BLaER1 treated with 17β-estradiol and CSF1 and Interleukin-3, amounts not matched to agents 10 nM and 100 nM (cell line): Measurements from ENCODE around the gene PLEKHN1.
"Not testable (repeated sequence)": the region's sequence is repeated elsewhere in the genome, so short reads cannot be mapped to it uniquely, and the experiment has no call there.

Experiments used
- H3K27ac ChIP-seq, 11 experiments: shearing (Covaris generic); formaldehyde crosslinking; 2 replicates each; pipeline ENCODE4 v1.8.1; 2022
- H3K27me3 ChIP-seq, 11 experiments: shearing (Covaris generic); formaldehyde crosslinking; 2 replicates each; pipeline ENCODE4 v1.8.1; 2022
- H3K36me3 ChIP-seq, 11 experiments: shearing (Covaris generic); formaldehyde crosslinking; 2 replicates each; pipeline ENCODE4 v1.8.1; 2022
- H3K4me1 ChIP-seq, 10 experiments: shearing (Covaris generic); formaldehyde crosslinking; 2 replicates each; pipeline ENCODE4 v1.8.1; 2022
- H3K4me2 ChIP-seq, 11 experiments: shearing (Covaris generic); formaldehyde crosslinking; 2 replicates each; pipeline ENCODE4 v1.8.1; 2022
- H3K4me3 ChIP-seq, 10 experiments: shearing (Covaris generic); formaldehyde crosslinking; 2 replicates each; pipeline ENCODE4 v1.8.1; 2022
- H3K9ac ChIP-seq, 11 experiments: shearing (Covaris generic); formaldehyde crosslinking; 2 replicates each; pipeline ENCODE4 v1.8.1; 2022
- H3K9me3 ChIP-seq, 11 experiments: shearing (Covaris generic); formaldehyde crosslinking; replicated peaks in 1 of 11; 2 replicates each; pipeline ENCODE4 v1.8.1; 2022
- H4K20me1 ChIP-seq, 11 experiments: shearing (Covaris generic); formaldehyde crosslinking; 2 replicates each; pipeline ENCODE4 v1.8.1; 2022
- Cebpa-rat ChIP-seq, 11 experiments: shearing (Covaris generic); IDR thresholded peaks; 2 replicates each; pipeline ENCODE4 v1.8.1; 2022

Gene PLEKHN1

DNA sequence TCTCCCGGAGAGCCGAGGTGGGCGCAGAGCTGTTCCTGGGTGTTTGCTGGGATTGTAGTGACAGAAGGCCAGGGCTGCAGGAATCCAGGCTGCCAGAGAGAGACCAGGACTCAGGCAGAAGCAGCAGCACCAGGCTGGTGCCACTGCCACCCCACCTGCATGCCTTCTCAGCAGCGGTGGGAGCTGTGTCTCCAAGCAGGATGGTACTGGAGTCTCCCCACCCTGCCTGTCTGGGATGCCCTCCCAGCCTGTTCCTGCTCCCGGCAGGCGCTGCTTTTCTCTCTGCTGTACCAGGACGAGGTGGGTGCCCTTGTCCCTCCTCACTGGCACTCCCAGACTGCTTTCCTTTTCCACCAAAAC, 38.1 kb downstream of the PLEKHN1 start:
- peak overlapping the region; percentile 65 to 94 (median 80) for H3K4me2 ChIP-seq
- peak overlapping the region in 5 of 11 experiments; percentile 5 to 59 (median 44); a peak in 7 of 22 replicates for H3K9ac ChIP-seq
- H3K9me3 ChIP-seq = peaks cover 0 to 5% (median 0%) of the 10 kb centered on the region in 11 experiments; a peak in 1 of 22 replicates
- no peak overlapping the region for H3K27ac ChIP-seq
- TF ChIP-seq Cebpa-rat (IDR thresholded peaks at IDR 0.05) = no peak
- peaks cover 40 to 60% (median 52%) of the 10 kb centered on the region in 11 experiments for H3K27me3 ChIP-seq
- H4K20me1 ChIP-seq = peaks cover 0 to 52% (median 13%) of the 10 kb centered on the region in 11 experiments; a peak in 18 of 22 replicates
- peaks cover 40 to 69% (median 55%) of the 10 kb centered on the region in 10 experiments for H3K4me1 ChIP-seq
- H3K36me3 ChIP-seq = no peaks in the 10 kb centered on the region
- no peak overlapping the region for H3K4me3 ChIP-seq

- Histone ChIP-seq H3K9ac (peak overlapping the region in 6 of 11 experiments; percentile 5 to 59 (median 42); a peak in 8 of 22 replicates), H3K9me3 (peaks cover 0 to 5% (median 0%) of the 10 kb centered on the region in 11 experiments; a peak in 2 of 22 replicates), H4K20me1 (peaks cover 0 to 47% (median 7%) of the 10 kb centered on the region in 11 experiments; a peak in 12 of 22 replicates), H3K4me3 (no peak overlapping the region), H3K36me3 (no peaks in the 10 kb centered on the region), H3K4me2 (peak overlapping the region; percentile 65 to 94 (median 80)), H3K27ac (0 out of 22 replicates have a peak overlapping the region, but pooled peaks of 1 of the 11 experiments have one; percentile 14), H3K27me3 (peaks cover 34 to 54% (median 45%) of the 10 kb centered on the region in 11 experiments), H3K4me1 (peaks cover 38 to 65% (median 51%) of the 10 kb centered on the region in 10 experiments)
- TF ChIP-seq Cebpa-rat (IDR thresholded peaks at IDR 0.05) = no peak
These were observed 38.8 kb downstream of the PLEKHN1 start for GRCh38 chr1:1004780-1005697.

DNA sequence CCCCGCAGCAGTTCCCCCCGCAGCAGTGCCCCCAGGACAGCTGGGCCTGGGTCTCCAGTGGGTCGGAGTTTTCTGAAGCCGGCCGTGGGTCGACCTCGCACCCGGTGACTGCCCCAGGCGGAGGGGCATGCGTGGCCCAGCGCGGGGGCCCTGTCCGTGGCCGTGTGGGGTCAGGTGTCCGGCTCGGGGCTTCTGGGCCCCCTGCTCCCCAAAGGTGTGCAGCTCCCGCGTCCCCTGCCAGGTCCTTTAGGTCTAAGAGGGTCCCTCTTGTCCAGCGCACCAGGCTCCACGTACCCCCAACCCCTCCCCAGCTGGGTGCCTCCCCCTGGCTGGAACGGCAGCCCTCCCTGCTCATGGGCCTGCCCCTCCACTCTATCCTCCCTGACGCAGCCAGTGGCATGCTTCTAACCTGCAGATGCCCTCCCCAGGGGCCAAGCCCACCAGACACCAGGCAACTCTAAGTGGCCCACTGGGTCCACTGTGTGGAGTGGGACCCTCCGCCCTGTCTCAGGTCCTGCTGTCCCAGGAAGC, 39.6 kb downstream of the PLEKHN1 start:
- H3K27me3 ChIP-seq = peaks cover 26 to 49% (median 38%) of the 10 kb centered on the region in 11 experiments
- peaks cover 0 to 47% (median 5%) of the 10 kb centered on the region in 11 experiments; a peak in 9 of 22 replicates for H4K20me1 ChIP-seq
- no peak overlapping the region for H3K27ac ChIP-seq
- peak overlapping the region in 10 of 11 experiments; percentile 71 to 94 (median 80); a peak in 17 of 22 replicates for H3K4me2 ChIP-seq
- no peak for TF ChIP-seq Cebpa-rat (IDR thresholded peaks at IDR 0.05)
- 0 out of 22 replicates have a peak overlapping the region, but pooled peaks of 1 of the 11 experiments have one; percentile 39 for H3K9ac ChIP-seq
- H3K9me3 ChIP-seq = peaks cover 0 to 6% (median 0%) of the 10 kb centered on the region in 11 experiments; a peak in 2 of 22 replicates
- peaks cover 30 to 57% (median 43%) of the 10 kb centered on the region in 10 experiments for H3K4me1 ChIP-seq
- no peaks in the 10 kb centered on the region for H3K36me3 ChIP-seq
- H3K4me3 ChIP-seq = no peak overlapping the region

GRCh38 chr1:1006305-1007159, 40.2 kb downstream of the PLEKHN1 start:
- peaks cover 0 to 6% (median 0%) of the 10 kb centered on the region in 11 experiments; a peak in 3 of 22 replicates for H3K9me3 ChIP-seq
- H3K4me1 ChIP-seq = peaks cover 28 to 50% (median 36%) of the 10 kb centered on the region in 10 experiments
- H3K4me2 ChIP-seq = 0 out of 22 replicates have a peak overlapping the region, but pooled peaks of 1 of the 11 experiments have one; percentile 80
- H3K9ac ChIP-seq = no peak overlapping the region
- H3K27me3 ChIP-seq = peaks cover 19 to 49% (median 33%) of the 10 kb centered on the region in 11 experiments
- H4K20me1 ChIP-seq = peaks cover 0 to 40% (median 2%) of the 10 kb centered on the region in 11 experiments; a peak in 8 of 22 replicates
- H3K36me3 ChIP-seq = no peaks in the 10 kb centered on the region
- no peak for TF ChIP-seq Cebpa-rat (IDR thresholded peaks at IDR 0.05)
- H3K27ac ChIP-seq = no peak overlapping the region
- H3K4me3 ChIP-seq = no peak overlapping the region

DNA sequence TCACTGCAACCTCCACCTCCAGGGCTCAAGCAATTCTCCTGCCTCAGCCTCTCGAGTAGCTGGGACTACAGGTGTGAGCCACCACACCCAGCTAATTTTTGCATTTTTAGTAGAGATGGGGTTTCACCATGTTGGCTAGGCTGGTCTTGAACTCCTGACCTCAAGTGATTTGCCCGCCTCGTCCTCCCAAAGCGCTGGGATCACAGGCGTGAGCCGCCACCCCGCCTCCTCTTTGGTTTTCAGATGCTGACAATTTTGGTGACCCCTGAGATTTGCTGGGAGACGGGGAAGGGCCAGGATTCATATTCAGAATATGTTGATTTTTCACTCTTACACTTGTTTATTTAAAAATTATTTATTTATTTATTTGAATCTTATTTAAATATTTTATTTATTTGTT, 43.8 kb downstream of the PLEKHN1 start:
- H3K4me3 ChIP-seq, H3K36me3 ChIP-seq, H3K27ac ChIP-seq, H3K9me3 ChIP-seq, H4K20me1 ChIP-seq, H3K4me2 ChIP-seq, H3K9ac ChIP-seq: not testable (repeated sequence)
- Histone ChIP-seq H3K4me1 (peaks cover 34 to 48% (median 40%) of the 10 kb centered on the region in 10 experiments), H3K27me3 (peaks cover 0 to 15% (median 4%) of the 10 kb centered on the region in 11 experiments; a peak in 8 of 22 replicates)

- peaks cover 0 to 12% (median 0%) of the 10 kb centered on the region in 11 experiments; a peak in 5 of 22 replicates for H3K27me3 ChIP-seq
- H3K9me3 ChIP-seq = peaks cover 0 to 6% (median 0%) of the 10 kb centered on the region in 11 experiments; a peak in 3 of 22 replicates
- H3K27ac ChIP-seq = no peak overlapping the region; a peak in 1 of 22 replicates
- H3K4me2 ChIP-seq = 0 out of 22 replicates have a peak overlapping the region, but pooled peaks of 3 of the 11 experiments have one; percentile 10 to 99 (median 18)
- no peak overlapping the region for H3K4me3 ChIP-seq
- H3K9ac ChIP-seq = no peak overlapping the region
- no peaks in the 10 kb centered on the region for H3K36me3 ChIP-seq
- TF ChIP-seq Cebpa-rat (IDR thresholded peaks at IDR 0.05) = no peak
- no peaks in the 10 kb centered on the region for H4K20me1 ChIP-seq
- peaks cover 29 to 46% (median 41%) of the 10 kb centered on the region in 10 experiments for H3K4me1 ChIP-seq
These were observed 45.2 kb downstream of the PLEKHN1 start for GRCh38 chr1:1011396-1011949.

DNA sequence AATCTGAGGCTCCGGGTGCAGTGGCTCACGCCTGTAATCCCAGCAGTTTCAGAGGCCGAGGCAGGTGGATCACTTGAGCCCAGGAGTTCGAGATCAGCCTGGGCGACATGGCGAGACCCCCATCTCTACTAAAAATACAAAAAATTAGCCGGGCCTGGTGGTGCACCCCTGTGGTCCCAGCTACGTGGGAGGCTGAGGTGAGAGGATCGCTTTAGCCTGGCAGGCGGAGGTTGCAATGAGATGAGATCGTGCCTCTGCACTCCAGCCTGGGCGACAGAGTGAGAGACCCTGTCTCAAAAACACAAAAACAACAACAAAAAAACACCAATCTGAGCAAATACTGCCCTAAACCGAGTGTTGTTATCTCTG, 46.4 kb downstream of the PLEKHN1 start:
- Histone ChIP-seq H3K27me3 (peaks cover 0 to 12% (median 0%) of the 10 kb centered on the region in 11 experiments; a peak in 5 of 22 replicates), H3K4me1 (peaks cover 29 to 48% (median 41%) of the 10 kb centered on the region in 10 experiments), H3K9ac (peak overlapping the region; percentile 54 to 82 (median 77); a peak in 21 of 22 replicates), H3K4me3 (peak overlapping the region; percentile 63 to 81 (median 68)), H3K4me2 (peak overlapping the region; percentile 94 to 99 (median 97)), H3K27ac (peak overlapping the region; percentile 3 to 84 (median 78); a peak in 19 of 22 replicates)
- not testable (repeated sequence) for H4K20me1 ChIP-seq, H3K36me3 ChIP-seq, H3K9me3 ChIP-seq
